Right forelimb (tissue), 1 donor: ENCODE measurements around the gene DUSP23.

Source experiments
- DNase-seq: peaks from one replicate; pipeline ENCODE4 v3.0.0-alpha.2; 2018

DUSP23 gene

DNA sequence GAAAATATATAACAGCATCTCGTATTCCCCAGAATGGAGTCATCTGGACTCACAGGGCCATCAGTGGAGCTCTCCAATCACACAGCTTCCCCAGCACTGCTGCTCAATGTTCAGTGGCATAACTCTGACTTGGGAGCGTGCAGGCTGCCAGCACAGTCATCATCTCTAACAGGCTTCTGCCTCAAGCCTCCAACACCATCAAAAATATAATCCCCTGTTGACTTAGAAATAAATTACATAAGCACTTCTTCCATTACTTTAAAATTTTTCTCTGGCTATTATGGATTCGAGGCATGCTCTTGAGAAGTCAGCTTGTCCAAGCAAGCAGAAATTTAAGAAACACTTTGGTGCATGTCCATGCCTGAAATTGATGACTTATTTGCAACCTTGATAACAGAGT, 6.2 kb downstream of the DUSP23 start:
- no peak for DNase-seq

DNA sequence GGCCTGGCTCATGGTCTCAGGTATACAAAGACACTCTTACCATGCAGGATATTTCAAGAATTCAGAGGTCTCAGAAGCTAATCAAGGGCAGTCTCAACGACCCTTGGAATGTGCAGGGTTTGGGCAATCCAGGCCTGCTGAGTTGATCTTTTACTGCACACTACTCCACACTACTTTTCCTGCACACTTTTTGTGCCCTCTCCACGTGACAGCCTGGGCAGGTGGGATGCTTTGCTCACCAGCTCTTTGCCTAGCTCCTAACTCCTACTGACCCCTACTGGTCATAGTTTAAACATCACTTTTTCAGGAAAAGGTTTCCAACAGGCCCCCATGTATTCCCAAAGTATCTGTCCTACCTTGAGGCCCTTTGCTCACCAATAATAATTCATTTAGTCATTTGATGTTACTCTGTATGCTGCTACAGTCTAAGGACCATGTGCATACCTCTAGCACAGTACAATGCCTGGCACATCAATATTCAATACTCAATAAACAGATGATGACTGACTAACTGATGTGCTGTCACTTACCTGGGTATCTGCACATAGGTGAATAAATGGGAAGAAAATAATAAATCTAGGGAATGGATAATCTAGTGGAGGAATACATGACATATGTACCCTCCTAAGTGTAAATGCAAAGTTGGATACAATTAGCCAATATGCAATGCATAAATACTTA, 9.6 kb downstream of the DUSP23 start:
- no peak for DNase-seq

DNA sequence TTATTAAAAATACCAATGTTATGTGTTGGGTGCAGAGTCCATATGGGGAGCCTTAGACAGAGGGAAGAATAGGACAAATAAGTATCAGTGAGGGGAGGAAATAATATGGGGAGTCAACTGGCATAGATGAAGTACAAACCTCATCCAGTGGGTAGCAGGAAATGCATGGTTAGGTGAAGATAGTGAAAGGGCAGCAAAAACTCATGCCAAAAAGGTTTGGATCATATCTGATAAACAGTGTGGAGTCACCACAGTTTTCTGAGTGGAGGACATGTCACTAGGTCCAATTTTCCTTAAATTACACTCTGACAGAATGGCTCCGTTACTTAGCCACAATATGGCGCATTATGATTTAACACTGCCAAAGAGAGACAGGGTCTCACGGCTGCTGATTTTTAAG, 10.3 kb downstream of the DUSP23 start:
- DNase-seq, result no peak

DNA sequence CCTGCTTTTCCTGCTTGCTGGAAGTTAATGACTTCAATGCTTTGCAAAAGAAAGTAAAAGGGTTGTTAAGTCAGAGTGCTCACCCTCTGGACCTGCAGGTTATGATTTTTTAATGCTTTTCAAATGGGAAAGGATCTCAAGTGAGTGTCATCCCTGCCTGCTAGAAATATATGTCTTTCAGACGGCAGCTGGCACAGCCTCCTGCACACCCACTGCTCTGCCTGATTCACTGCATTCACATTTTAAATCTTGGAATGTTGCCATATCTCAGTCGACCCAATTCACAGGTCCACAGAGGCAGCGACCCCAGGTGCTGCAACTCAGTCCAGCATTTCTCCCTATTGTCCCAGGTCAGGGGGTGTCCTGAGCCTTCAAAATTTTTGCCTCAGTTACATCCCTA, 10.7 kb downstream of the DUSP23 start:
- no peak for DNase-seq

DNA sequence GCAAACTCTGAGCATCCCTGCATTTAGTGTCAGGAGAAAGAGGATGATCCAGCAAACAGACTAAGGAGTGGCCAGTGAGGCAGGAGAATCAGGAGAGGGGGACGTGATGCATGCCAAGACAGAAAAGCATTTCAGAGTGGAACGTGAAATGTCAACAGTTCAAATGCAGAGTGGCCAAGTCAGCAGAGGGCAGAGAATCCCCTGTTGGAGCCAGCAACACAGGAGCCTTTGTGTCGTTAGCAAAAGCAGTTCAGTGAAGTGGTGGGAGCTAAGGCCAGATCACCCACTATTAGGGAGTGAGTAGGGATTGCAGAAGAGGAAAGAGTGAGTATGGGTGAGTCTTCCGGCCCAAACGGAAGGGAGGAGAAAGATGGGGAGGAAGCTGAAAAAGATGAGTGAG, 14.8 kb downstream of the DUSP23 start:
- DNase-seq, result no peak

DNA sequence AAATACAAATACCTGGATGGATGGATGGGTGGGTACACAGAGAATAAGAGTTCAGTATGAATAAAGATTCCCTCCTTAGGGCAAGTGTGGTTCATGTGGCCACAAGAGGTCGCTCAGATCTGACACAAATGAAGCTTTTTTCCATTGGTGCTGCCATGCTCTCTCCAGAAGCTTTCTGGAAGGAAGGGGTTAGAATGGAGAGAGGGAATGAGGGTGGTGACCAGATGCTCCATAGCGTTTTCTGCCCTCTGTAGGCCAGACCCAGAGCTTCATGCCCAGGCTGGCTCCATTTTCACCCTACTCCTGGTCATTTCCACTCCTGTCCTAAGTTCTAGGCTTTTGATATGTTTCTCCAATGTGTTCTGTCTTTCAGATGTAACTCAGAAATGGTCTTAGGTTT, 18.1 kb downstream of the DUSP23 start:
- peak; percentile 67 for DNase-seq

DNA sequence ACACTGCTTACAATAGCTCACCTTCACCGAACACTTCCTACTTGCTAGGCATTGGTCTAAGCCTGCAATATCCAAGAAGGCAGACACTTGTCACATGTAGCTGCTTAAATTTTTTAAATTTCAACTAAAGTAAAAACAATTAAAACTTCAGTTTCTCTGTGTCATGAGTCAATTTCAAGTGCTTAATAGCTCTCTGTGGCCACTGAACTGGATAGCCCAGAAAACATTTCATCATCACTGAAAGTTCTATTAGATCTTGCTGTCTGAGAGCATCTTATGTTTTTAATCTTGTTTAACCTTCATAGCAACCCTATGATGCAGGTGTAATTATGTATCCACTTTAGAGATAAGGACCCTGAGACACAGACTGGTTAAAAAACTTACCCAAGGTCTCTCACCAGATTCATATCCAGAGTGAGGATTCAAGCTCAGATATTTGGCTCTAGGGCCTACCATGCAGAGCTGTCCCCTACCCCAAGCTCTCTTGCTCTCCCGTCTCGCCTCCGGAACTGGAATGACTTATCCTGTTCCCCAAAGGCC, 18.8 kb downstream of the DUSP23 start:
- no peak for DNase-seq

DNA sequence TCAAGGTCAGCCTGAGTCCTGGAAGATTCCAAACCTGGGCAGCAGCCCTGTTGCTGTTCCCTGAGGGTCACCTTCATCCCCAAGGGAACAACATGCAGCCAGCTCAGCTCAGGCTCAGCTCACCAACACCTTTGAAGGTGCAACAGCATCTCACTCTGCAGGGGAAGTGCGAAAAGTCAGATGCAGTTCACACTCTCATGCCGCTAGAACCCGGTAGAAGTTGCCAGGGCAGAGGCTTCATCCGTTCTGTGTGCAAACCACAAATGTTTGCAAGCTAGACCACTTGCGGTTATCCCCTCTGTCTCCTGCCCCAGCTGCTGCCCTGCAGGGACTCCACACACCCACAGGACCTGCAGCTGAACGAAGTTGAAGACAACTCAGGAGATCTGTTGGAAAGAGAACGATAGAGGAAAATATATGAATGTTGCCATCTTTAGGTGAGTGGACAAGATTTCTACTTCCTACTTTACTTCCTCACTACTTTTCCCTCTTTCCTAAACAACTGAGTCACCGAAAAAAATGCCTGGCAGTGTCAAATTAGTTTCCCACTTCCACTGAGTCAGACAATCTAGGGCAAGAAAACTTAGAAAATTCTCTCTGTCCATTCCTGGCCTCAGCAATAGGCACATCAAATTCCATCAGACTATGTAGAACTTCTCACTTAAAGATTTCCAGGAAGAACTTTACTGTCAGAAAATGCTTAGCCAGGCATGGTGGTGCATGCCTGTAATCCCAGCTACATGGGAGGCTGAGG, 19.6 kb downstream of the DUSP23 start:
- no peak for DNase-seq

DNA sequence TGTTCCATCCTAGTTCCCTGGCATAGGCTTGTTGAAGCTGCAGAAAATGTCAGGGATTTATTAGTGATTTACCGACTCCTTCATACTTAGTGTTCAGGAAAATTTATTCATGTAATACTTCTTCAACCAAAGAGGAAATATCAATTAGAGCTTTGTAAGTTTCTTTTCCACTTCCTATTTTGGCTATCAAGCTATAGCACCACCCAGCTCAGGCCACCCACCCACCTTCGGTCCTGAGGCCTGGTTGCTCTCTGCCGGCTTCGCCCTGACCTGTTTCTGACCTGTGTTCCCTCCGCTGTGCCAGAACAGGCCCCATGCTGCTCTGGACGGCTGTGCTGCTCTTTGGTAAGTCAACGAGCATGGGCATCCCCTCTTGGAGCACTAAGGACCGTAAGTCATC, 21.3 kb downstream of the DUSP23 start, which contains the start of gene FCRL6:
Gene FCRL6 (plus strand): TSS at position 250 of the 400 bp plus-strand sequence. CDS start 65 bp downstream, at position 315.
- DNase-seq, result no peak

DNA sequence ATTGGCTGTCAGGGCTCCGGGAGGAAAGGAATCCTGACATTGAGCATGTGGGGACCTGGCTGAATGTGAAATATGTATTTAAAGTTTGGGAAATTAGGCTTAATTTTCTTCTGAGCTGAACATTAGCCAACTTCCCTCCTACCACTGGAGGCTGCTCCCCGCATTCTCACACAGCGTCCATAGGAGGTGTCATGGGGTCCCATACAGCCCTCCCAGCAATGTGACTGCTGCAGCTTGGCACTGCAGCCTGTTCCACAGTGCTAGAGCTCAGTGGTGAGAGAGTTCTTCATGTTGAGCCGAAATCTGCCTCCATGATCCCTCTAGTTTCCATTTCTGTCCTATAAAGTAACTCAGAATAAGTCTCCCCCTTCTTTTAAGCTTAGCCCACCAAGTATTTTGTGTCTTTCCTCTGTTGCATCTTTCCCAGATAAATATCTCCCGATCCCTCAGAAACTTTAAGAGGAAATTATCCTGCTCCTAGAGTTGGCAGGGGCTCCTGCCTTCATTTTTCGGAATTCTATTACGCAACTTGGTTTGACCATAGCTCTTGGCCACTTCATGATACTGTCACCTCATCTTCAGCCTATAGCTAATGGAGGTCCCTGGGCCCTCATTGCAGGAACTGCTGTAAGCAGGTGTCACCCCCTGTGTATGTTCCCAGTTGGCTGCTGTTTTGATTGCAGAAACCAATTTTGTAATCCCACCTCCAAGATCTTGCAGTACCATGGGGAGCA, 23.4 kb downstream of the DUSP23 start:
- no peak for DNase-seq

DNA sequence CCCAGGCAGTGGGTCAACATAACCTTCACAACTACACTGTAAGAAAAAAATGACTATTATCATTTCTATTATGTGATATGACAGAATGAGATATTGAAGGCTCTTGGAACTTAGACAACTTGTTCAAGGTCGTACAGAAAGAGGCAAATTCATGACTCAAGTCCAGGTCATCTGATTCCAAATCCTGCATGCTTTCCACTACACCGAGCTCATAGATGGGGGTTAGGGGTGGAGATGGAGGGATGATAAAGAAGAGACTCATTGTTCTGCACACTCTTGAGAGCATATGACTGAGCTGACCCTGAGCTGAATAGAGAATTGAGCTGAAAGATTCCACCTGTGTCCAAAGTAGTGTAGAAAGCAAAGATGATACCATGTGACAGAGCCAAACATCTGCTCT, 24.2 kb downstream of the DUSP23 start:
- no peak for DNase-seq

DNA sequence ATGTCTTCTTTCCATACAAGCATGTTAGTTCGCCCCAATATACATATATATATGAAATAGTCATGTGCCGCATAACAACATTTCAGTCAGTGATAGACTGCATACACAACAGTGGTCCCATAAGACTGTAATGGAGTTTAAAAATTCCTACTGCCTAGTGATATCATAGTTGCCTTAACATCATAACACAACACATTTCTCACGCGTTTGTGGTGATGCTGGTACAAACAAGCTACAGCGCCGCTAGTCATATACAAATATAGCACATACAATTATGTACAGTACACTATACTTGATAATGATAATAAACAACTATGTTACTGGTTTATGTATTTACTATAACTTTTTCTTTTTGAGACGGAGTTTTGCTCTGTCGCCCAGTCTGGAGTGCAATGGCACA, 35.2 kb downstream of the DUSP23 start:
- no peak for DNase-seq

DNA sequence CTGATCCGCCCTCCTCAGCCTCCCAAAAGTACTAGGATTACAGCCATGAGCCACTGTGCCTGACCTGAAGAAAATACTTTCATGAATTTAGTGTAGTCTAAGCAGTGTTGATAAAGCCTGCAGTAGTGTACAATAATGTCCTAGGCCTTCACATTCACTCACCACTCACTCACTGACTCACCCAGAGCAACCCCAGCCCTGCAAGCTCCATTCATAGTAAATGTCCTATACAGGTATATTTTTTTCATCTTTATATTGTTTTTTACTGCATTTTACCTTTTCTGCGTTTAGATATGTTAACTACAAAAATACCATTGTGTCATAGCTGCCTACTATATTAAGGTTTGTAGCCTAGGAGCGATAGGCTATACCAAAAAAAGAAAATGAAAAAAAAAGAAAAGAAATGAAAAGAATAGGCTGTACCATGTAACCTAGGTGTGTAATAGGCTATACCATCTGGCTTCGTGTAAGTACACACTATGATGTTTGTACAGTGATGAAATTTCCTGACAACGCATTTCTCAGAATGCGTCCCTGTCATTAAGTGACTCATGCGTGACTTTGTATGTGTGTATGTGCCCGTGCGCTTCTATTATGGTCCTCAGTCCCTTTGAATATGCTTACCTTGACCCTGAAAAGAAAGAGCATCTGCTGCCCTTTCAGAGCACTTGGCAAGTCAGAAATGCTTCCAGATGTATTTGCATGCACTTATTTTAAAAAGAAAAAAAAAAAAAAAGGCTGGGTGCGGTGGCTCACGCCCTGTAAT, 36.7 kb downstream of the DUSP23 start:
- DNase-seq, result no peak

DNA sequence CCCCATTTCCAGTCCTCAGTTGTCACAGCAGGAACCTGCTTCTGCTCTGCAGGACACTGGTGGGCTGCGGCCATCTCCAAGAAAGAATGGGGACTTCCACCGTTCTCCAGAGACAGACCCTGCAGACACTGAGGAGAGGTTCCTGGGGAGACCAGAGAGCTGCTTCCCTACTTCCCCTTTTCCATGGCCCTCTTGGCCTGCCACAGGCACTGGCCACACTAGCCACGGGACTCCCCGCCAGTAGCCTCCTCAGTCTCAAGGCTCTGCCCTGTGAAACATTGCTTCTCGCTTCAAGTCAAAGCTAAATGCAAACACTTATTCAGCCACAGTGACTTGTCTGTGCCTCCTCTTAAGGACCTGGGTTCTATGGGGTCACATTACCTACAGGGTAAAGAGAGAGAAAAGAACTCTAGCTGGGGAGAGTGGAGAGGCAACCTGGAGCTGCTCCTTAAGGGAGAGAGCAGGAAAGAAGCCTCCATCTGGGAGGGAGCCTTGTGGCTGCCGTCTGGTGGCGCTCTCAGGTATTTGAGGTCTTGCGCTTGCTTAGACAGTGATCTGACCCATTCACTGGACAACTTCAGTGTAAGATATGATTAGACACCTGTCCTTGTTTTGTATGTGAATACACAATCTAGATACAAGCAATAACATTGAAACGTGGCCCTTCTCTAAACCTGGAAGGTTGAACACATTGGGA, 40.6 kb downstream of the DUSP23 start:
- DNase-seq, result no peak

DNA sequence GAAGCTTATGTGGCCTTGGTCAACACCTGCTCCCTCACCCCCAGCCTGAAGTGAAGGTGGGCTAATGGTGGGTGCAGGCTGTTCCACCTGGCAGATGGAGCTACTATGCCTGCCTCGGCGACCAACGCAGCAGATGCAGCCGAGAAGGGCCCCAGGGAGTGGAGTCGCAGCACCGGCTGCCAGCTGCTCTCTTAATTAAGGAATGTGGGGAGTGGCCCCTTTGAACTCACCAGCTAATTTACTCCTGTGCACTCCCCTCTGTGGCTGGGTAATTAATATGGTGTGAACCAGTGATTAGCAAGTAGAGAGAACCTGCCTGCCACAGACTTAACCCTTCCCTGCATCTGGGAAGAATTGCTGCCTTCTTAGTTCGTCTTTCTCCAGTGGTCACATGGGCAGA, 42.6 kb downstream of the DUSP23 start:
- no peak for DNase-seq

DNA sequence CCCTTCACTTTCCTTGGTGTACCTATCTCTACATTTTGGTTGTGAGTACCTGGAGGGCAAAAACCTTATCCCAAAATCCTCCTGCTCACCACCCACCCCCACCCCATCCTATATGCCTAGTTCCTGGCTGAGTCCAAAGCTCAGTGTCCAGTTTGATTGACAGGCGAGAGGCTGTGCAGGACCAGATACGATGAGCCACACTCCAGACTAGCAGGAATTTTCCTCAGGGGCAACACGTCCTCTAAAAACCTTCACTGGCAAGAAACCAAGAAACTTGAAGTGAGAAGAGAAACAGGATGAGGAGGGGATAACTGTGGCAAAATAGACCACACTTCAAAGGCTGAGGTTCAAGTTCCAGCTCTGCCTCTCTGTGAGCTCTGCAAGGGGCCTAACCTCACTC, 44.8 kb downstream of the DUSP23 start:
- no peak for DNase-seq

DNA sequence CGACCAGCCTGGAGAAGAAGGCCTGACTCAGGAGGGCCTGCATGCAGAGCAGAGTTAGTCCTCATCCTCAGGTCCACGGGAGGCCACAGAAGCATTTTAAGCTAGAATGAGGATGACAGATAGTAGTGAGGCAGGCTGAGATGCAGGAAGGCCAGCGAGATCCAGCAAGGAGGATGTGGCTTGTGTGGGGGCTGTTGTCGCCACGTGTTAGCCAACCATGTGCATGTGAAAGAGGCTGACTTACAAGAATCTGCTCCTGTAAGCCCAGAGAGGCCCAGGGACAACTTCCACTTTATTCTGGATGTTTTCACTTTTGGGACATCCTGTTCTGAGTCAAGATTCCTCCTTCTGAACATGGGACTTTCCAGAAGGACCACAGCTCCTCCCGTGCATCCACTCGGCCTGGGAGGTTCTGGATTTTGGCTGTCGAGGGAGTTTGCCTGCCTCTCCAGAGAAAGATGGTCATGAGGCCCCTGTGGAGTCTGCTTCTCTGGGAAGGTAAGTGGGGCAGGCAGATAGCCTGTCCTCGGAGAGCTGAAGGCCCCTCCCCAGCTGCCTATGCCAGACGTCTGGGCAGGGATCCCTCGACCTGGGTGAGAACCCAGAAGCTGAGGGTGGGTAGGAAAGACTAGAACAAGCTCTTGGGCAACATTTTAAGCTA, 45.8 kb downstream of the DUSP23 start, which contains the start of gene SLAMF8:
Gene SLAMF8 (plus strand): TSS at position 433 of the 661 bp plus-strand sequence. CDS start 26 bp downstream, at position 459.
- no peak for DNase-seq

DNA sequence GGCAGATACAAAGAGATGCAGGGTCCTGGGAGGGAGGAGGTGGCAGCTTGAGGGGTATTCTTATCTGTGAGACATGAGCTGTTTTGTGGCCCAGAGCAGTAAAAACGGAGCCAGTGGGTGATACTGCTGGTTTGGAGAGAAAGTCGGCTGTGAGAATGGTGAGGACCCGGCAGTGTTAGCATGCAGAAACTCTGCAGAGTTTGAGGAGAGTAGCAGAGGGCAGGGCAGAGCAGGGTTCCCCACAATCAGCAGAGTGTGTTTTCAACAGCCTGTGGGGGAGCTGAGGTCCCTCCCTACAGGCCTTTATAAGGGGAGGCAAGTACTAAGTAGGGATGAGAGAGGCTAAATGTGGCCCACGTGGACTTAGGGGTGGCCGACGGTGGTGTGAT, 46.3 kb downstream of the DUSP23 start:
- no peak for DNase-seq

DNA sequence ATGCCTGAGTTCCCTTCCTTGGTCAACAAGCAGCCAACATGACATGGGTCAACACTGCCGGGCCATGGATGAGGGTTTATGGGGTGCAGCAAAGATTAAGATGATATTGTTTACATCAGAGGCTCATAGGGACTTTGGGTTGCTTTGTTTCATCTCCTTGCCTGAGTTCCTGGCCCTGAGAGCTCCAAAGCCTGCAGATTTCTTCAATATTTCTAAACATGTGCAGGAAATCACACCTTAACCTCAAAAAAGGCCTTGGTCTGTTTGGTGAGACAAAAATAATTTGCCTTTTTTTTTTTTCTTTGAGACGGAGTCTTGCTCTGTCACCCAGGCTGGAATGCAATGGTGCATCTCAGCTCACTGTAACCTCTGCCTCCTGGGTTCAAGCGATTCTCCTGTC, 46.8 kb downstream of the DUSP23 start:
- DNase-seq, result no peak

DNA sequence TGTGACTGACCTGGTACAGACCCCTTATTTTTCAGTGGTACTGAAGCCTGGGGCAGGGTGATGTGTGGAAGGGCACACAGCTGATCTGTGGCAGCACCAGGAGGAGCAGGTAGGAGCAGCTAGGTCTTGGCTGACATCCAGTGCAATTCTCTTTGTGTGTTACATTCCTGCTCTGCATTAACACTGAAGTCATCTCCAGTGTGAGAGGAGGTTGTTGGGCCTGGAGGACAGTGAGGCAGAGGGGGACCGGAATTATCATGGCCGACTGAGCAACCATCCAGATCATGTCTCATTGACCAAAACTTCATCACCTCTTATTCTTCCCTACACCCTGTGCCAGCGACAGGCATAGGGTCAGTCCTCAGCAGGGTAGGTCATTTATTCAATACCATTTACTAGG, 47.4 kb downstream of the DUSP23 start:
- DNase-seq, result no peak

DNA sequence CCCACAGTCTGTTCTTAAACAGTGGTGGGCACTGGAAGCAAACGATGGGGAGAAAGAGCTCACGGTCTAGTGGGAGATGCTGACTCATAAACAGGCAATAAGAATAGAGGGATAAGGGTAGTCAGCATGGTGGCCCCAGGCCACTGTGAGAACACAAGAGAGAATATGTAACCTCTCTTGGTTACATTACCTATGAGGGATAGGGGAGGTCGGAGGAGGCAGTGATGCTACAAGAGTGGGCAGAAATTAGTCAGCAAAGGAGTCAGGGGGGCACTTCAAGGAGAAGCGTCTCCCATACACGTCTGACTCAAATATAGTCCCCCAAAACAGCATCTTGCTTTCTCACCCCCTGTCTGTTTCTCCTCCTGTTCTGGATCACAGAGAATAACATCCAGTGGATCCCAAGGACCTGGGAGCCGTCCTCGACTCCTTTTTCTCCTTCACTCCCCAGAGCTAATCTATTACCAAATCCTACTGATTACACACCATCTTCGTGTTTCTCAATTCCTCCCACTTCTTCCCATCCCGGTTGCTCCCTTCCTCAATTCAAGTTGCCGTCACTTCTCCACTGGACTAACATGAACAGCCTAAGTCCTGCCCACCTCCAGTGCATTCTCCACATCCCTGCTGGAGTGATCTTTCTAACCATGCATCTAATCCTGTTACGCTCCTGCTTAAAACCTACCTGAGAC, 48.0 kb downstream of the DUSP23 start:
- DNase-seq, result no peak
